GM18526 (cell line): ENCODE results near the gene PNLIP.

Experiments used
- POLR2A ChIP-seq: IDR thresholded peaks from 3 replicates; pipeline ENCODE4 v1.6.1; 2011; ENCODE audit not compliant: insufficient read length; ENCODE audit errors: extremely low read depth

The PNLIP gene

GRCh38 chr10:116545756-116546155, at the start of gene PNLIP:
PNLIP (plus strand) TSS chr10:116545931; CDS start chr10:116546093, 162 bp downstream.
- no peak for TF ChIP-seq POLR2A

GRCh38 chr10:116504786-116505185, 40.9 kb upstream of the PNLIP start:
- no peak for TF ChIP-seq POLR2A

- TF ChIP-seq POLR2A, result no peak
Measured at GRCh38 chr10:116510565-116510964, 35.2 kb upstream of the PNLIP start.

GRCh38 chr10:116511365-116511764, 34.4 kb upstream of the PNLIP start:
- no peak for TF ChIP-seq POLR2A

GRCh38 chr10:116521424-116522290, 24.1 kb upstream of the PNLIP start:
- TF ChIP-seq POLR2A, result no peak

GRCh38 chr10:116522803-116523381, 22.8 kb upstream of the PNLIP start:
- no peak for TF ChIP-seq POLR2A

GRCh38 chr10:116524736-116525135, 21.0 kb upstream of the PNLIP start:
- no peak for TF ChIP-seq POLR2A

- TF ChIP-seq POLR2A, result no peak
Measured at GRCh38 chr10:116526219-116526618, 19.5 kb upstream of the PNLIP start.

GRCh38 chr10:116536810-116537209, 8.9 kb upstream of the PNLIP start:
- TF ChIP-seq POLR2A, result no peak

GRCh38 chr10:116538456-116538855, 7.3 kb upstream of the PNLIP start:
- TF ChIP-seq POLR2A, result no peak

- TF ChIP-seq POLR2A, result no peak
Measured at GRCh38 chr10:116538992-116539391, 6.7 kb upstream of the PNLIP start.

- no peak for TF ChIP-seq POLR2A
Measured at GRCh38 chr10:116540814-116541213, 4.9 kb upstream of the PNLIP start.

GRCh38 chr10:116542007-116542677, 3.6 kb upstream of the PNLIP start:
- TF ChIP-seq POLR2A, result no peak

- no peak for TF ChIP-seq POLR2A
Measured at GRCh38 chr10:116545122-116545521, 609 bp upstream of the PNLIP start.

- TF ChIP-seq POLR2A, result no peak
Measured at GRCh38 chr10:116548301-116548700, 2.6 kb downstream of the PNLIP start.
